Kidney (tissue), 14 donors: ENCODE data around the gene RADIL. TPM values are rescaled to one million over a fixed set of nuclear protein-coding genes. Genes with fewer than 3 reads are reported as not detected.

Source experiments
- DNase-seq, 5 donors: peaks; one replicate each; pipeline ENCODE4 v3.0.0-alpha.2; 2013 to 2020
- FAIRE-seq: peaks from 2 replicates; lab custom pipeline; 2012; peaks lifted over from hg19 to GRCh38; lab: Jason Lieb, UNC
- H3K27ac ChIP-seq, 2 donors: one replicate each; pipeline ENCODE4 v1.7.0; 2013; ENCODE audit warnings: low read depth in 2 of 2, low read length in 2 of 2, inconsistent platforms in 1 of 2
- H3K27me3 ChIP-seq: one replicate; pipeline ENCODE4 v1.7.1; 2013; ENCODE audit warnings: low read length, inconsistent platforms; ENCODE audit not compliant: control insufficient read depth, insufficient read depth
- H3K36me3 ChIP-seq, 3 donors: one replicate each; pipeline versions ENCODE4 v1.7.0 to v1.7.1; 2013; ENCODE audit warnings: low read length in 3 of 3, control low read depth in 1 of 3, inconsistent platforms in 1 of 3; ENCODE audit not compliant: insufficient read depth in 3 of 3, control insufficient read depth in 2 of 3
- H3K4me1 ChIP-seq, 3 donors: one replicate each; pipeline versions ENCODE4 v1.7.0 to v1.7.1; 2013; ENCODE audit warnings: low read length in 3 of 3, inconsistent platforms in 1 of 3, low read depth in 1 of 3; ENCODE audit not compliant: control insufficient read depth in 2 of 3, insufficient read depth in 2 of 3
- H3K4me3 ChIP-seq, 3 donors: one replicate each; pipeline versions ENCODE4 v1.7.0 to v1.8.1; 2013; ENCODE audit warnings: low read length in 3 of 3, control low read depth in 1 of 3, inconsistent platforms in 1 of 3
- H3K9ac ChIP-seq, 3 donors: one replicate each; pipeline versions ENCODE4 v1.7.0 to v1.7.1; 2013; ENCODE audit warnings: low read length in 3 of 3, control low read depth in 1 of 3, inconsistent platforms in 1 of 3
- H3K9me3 ChIP-seq, 3 donors: one replicate each; pipeline versions ENCODE4 v1.7.0 to v1.7.1; 2013; ENCODE audit warnings: low read length in 3 of 3, control low read depth in 1 of 3, inconsistent platforms in 1 of 3; ENCODE audit not compliant: control insufficient read depth in 2 of 3, insufficient read depth in 1 of 3
- intact Hi-C: fragments of 100-400 bp; cut with DNase I; formaldehyde crosslinking; loops from one replicate; pipeline ENCODE4 v1.11.1; 2022
- polyA plus RNA-seq: library from polyadenylated mRNA; stranded (reverse); fragments of 350-450 nt; fragmentation: Illumina TruSeq; extraction: RNeasy Lipid Tissue Mini Kit (QIAGEN cat#74804); gene quantifications from one replicate; pipeline ENCODE4 v1.2.3, GENCODE V29; 2014; ENCODE audit warnings: low read depth, low replicate concordance; ENCODE audit not compliant: insufficient read depth
- total RNA-seq: library from RNA; stranded (reverse); fragmentation: NEBNext Ultra II Directional; extraction: Animal tissue kit (Norgen Biotek cat#: 25700); gene quantifications from one replicate; pipeline ENCODE4 v1.2.1, GENCODE V29; 2021
- TF ChIP-seq, protein P1 (sequence below): IDR thresholded peaks from 3 replicates; pipeline ENCODE4 v1.5.1; 2012; ENCODE audit warnings: mild to moderate bottlenecking, moderate library complexity, borderline replicate concordance; ENCODE audit not compliant: insufficient read depth; ENCODE audit errors: extremely low read depth
- donor health status: control.
- donor health status: control.
- donor health status: control.
- donor health status: control.
- donor health status: control.
- donor health status: DM: yes; HTN: yes; CAD: no.
- donor health status: Normal renal cell carcinoma (clear cell type).

Gene RADIL
- total and polyA plus RNA-seq, 2 donors from 2014 or later, result 1.0 to 1.7 TPM

GRCh38 chr7:4854916-4855315 lies 28.6 kb downstream of the RADIL start:
- TF ChIP-seq, protein P1, sequence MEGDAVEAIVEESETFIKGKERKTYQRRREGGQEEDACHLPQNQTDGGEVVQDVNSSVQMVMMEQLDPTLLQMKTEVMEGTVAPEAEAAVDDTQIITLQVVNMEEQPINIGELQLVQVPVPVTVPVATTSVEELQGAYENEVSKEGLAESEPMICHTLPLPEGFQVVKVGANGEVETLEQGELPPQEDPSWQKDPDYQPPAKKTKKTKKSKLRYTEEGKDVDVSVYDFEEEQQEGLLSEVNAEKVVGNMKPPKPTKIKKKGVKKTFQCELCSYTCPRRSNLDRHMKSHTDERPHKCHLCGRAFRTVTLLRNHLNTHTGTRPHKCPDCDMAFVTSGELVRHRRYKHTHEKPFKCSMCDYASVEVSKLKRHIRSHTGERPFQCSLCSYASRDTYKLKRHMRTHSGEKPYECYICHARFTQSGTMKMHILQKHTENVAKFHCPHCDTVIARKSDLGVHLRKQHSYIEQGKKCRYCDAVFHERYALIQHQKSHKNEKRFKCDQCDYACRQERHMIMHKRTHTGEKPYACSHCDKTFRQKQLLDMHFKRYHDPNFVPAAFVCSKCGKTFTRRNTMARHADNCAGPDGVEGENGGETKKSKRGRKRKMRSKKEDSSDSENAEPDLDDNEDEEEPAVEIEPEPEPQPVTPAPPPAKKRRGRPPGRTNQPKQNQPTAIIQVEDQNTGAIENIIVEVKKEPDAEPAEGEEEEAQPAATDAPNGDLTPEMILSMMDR, result no peak
- H3K9me3 ChIP-seq, result no peaks in the 10 kb centered on the region
- no peak overlapping the region for H3K4me3 ChIP-seq
- no peaks in the 10 kb centered on the region for H3K4me1 ChIP-seq
- intact Hi-C loops, result no loop called here
- H3K36me3 ChIP-seq, result no peaks in the 10 kb centered on the region
- FAIRE-seq, result no peak
- H3K27ac ChIP-seq, result no peak overlapping the region
- no peak overlapping the region for H3K9ac ChIP-seq
- DNase-seq, result peak in 1 of 5 donors; percentile 5
- no peaks in the 10 kb centered on the region for H3K27me3 ChIP-seq

DNA sequence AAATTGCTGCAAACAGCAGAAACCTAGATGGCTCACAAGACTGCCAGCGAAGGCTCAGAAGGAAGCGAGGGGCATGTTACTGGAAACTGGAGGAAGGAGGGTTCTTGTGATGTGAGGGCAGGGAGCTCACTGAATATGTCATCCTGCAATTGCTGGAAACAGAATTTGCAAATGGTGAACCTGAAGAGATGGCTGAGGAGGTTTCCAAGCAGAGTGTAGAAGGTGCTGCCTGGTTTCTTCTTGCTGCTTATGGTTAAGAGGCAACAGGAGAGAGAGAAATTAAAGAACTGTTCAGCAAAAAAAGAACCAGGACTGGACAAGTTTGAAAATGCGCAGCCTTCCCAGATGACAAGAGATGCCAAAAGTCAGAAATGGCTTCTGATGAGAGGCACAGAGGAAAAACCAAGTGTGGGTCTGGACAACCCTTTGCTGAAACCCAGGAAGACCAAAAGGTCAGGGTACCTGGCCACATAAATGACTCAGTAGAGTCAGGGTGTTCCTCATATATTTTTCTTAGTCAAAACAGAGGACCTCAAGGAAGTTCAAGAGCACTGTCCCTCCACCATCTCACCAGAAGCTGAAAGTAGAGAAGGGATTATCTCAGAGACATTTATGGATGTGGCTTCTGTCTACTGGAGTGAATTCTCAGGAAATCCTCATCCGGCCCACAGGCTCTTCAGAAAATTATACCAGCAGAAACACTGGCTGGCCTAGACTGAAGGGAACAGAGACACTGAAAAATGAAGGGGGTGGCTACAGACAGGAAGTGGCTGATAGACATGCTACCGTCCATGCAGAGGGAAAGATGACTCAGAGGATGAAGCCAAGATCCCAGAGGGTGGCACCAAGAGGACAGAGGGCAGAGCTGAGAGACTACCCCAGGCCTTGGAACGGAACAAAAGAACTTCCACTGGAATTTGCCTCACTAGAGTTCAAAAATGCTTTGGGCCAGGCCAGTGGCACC lies 31.8 kb downstream of the RADIL start:
- intact Hi-C loops, result no loop called here
- no peak for FAIRE-seq
- H3K4me3 ChIP-seq, result no peak overlapping the region
- no peaks in the 10 kb centered on the region for H3K27me3 ChIP-seq
- no peak overlapping the region for H3K27ac ChIP-seq
- H3K9ac ChIP-seq, result no peak overlapping the region
- H3K36me3 ChIP-seq, result no peaks in the 10 kb centered on the region
- TF ChIP-seq, protein P1, result no peak
- no peaks in the 10 kb centered on the region for H3K9me3 ChIP-seq
- H3K4me1 ChIP-seq, result no peaks in the 10 kb centered on the region
- DNase-seq, result peak in 1 of 5 donors; percentile 4

DNA sequence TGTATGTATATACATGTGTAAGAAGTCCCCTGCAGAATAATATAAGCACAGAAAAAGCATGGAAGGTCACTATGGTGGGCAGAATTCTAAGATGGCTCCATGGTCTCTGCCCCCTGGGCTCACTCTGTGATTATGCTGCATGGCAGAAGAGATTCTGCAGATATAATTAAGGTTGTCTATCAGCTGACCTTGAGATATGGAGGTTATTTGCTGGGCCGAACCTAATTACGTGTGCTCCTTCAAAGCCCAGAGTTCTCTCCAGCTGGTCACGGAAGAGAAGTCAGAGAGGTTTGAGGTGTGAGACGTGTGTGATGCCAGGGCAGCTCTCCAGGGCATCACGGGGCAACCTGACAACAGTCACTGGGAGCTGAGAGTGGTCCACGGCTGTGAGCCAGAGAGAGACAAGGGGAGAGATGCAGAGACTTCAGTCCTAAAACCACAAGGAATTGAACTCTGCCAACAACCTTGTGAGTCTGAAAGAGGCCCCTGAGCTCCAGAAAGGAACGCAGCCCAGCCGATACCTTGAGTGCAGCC lies 33.2 kb downstream of the RADIL start:
- no peaks in the 10 kb centered on the region for H3K4me1 ChIP-seq
- FAIRE-seq (no peak), DNase-seq (peak in 1 of 5 donors; percentile 16)
- no peak overlapping the region for H3K4me3 ChIP-seq
- TF ChIP-seq, protein P1, result no peak
- no peak overlapping the region for H3K27ac ChIP-seq
- no peak overlapping the region for H3K9ac ChIP-seq
- no peaks in the 10 kb centered on the region for H3K36me3 ChIP-seq
- no peaks in the 10 kb centered on the region for H3K27me3 ChIP-seq
- intact Hi-C loops, result no loop called here
- H3K9me3 ChIP-seq, result no peaks in the 10 kb centered on the region
